Gastrocnemius medialis (tissue), 4 donors: ENCODE results near the gene BBS5.

ENCODE experiments used
- POLR2A ChIP-seq, 2 donors: fragments of 450-650 bp; IDR thresholded peaks; one replicate each; pipeline ENCODE4 v1.6.1; 2017; ENCODE audit warnings: antibody characterized with exemption in 2 of 2, mild to moderate bottlenecking in 2 of 2, moderate library complexity in 2 of 2
- TF ChIP-seq, protein P1 (sequence below), 5 experiments: fragments of 450-650 bp in 3 of 5; fragments of 200-600 bp in 2 of 5; sonication (generic) in 2 of 5; IDR thresholded peaks in 4 of 5; conservative IDR thresholded peaks in 1 of 5; 1 replicate in 4 of 5; 2 replicates in 1 of 5; pipeline ENCODE4 v1.5.1; 2016 to 2019; ENCODE audit warnings: antibody characterized with exemption in 5 of 5, mild to moderate bottlenecking in 3 of 5, moderate library complexity in 3 of 5

DNA sequence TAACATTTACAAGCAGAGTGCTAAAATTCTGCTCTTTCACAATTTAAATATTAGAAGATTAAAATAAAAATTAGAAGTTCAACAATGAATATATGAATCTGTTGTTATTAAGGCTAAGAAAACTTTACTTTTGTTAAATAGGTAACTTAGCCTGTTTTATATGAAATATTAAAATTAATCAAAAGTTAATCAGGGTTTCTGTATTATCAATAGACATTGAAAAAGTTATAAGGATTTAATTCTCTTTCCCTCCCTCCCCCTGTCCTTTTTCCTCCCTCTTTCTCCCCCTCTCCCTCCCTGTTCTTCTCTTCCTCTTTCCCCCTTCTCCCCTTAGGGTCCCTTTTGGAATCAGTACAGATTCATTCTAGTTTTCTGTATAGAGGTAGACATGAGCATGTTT, 12.1 kb downstream of the BBS5 start:
- TF ChIP-seq, protein P1, sequence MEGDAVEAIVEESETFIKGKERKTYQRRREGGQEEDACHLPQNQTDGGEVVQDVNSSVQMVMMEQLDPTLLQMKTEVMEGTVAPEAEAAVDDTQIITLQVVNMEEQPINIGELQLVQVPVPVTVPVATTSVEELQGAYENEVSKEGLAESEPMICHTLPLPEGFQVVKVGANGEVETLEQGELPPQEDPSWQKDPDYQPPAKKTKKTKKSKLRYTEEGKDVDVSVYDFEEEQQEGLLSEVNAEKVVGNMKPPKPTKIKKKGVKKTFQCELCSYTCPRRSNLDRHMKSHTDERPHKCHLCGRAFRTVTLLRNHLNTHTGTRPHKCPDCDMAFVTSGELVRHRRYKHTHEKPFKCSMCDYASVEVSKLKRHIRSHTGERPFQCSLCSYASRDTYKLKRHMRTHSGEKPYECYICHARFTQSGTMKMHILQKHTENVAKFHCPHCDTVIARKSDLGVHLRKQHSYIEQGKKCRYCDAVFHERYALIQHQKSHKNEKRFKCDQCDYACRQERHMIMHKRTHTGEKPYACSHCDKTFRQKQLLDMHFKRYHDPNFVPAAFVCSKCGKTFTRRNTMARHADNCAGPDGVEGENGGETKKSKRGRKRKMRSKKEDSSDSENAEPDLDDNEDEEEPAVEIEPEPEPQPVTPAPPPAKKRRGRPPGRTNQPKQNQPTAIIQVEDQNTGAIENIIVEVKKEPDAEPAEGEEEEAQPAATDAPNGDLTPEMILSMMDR (IDR thresholded peaks at IDR 0.05 in 4 of 5, conservative IDR thresholded peaks at IDR 0.05 in 1 of 5), result no peak
- no peak for TF ChIP-seq POLR2A (IDR thresholded peaks at IDR 0.05)
